GM12878 (cell line): ENCODE data around the gene USP17L20.
"Not testable (repeated sequence)": the region's sequence is repeated elsewhere in the genome, so short reads cannot be mapped to it uniquely, and the experiment has no call there.

ENCODE experiments used
- FOXM1 ChIP-seq: IDR thresholded peaks from 2 replicates; pipeline ENCODE4 v1.6.1; 2012; ENCODE audit warnings: low read depth, mild to moderate bottlenecking, inconsistent platforms, low read length, moderate library complexity
- JUND ChIP-seq: IDR thresholded peaks from 2 replicates; pipeline ENCODE4 v1.6.1; 2012; ENCODE audit warnings: low read depth, mild to moderate bottlenecking, low read length, improper control_type of control experiment, moderate library complexity
- TF ChIP-seq, protein P1 (sequence below), 3 experiments: IDR thresholded peaks in 2 of 3; conservative IDR thresholded peaks in 1 of 3; 2 replicates each; pipeline ENCODE4 v1.5.1; 2011; ENCODE audit warnings: low read depth in 3 of 3, low read length in 3 of 3, mild to moderate bottlenecking in 3 of 3, control low read depth in 2 of 3, moderate library complexity in 2 of 3, inconsistent platforms in 1 of 3, mixed read lengths in 1 of 3; ENCODE audit not compliant: control insufficient read depth in 2 of 3, insufficient read depth in 1 of 3; ENCODE audit errors: extremely low read depth in 1 of 3

DNA sequence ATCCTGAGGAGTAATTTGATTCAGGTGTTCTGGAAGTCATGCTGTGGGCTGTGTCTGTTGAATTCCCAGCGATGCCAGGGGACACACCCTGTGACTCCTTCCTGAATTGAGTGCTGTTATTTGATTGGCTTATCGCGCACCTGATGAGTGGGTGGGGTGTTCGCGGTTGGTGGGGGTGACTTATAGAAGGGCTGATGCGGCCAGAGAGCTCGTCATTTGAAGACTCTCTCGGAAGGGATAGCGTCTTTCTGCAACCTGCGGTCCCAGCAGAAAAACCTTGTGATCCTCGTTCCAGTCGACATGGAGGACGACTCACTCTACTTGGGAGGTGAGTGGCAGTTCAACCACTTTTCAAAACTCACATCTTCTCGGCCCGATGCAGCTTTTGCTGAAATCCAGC is at the start of gene USP17L20:
- not testable (repeated sequence) for TF ChIP-seq FOXM1, JUND
- TF ChIP-seq, protein P1, sequence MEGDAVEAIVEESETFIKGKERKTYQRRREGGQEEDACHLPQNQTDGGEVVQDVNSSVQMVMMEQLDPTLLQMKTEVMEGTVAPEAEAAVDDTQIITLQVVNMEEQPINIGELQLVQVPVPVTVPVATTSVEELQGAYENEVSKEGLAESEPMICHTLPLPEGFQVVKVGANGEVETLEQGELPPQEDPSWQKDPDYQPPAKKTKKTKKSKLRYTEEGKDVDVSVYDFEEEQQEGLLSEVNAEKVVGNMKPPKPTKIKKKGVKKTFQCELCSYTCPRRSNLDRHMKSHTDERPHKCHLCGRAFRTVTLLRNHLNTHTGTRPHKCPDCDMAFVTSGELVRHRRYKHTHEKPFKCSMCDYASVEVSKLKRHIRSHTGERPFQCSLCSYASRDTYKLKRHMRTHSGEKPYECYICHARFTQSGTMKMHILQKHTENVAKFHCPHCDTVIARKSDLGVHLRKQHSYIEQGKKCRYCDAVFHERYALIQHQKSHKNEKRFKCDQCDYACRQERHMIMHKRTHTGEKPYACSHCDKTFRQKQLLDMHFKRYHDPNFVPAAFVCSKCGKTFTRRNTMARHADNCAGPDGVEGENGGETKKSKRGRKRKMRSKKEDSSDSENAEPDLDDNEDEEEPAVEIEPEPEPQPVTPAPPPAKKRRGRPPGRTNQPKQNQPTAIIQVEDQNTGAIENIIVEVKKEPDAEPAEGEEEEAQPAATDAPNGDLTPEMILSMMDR (IDR thresholded peaks at IDR 0.05 in 2 of 3, conservative IDR thresholded peaks at IDR 0.05 in 1 of 3; ENCODE audit: control insufficient read depth in 2 of 3, extremely low read depth in 1 of 3, insufficient read depth in 1 of 3, low read depth in 3 of 3, low read length in 3 of 3): not testable (repeated sequence)
